H1 (cell line): ENCODE measurements around the gene HPS6.

Experiments
- ATF2 ChIP-seq: IDR thresholded peaks from 2 replicates; pipeline ENCODE4 v1.6.1; 2012; ENCODE audit warnings: low read length, inconsistent platforms
- BACH1 ChIP-seq: IDR thresholded peaks from 2 replicates; pipeline ENCODE4 v1.6.1; 2012; ENCODE audit warnings: low read length, improper control_type of control experiment
- CTCF ChIP-seq, 3 experiments: IDR thresholded peaks; 1 replicate in 2 of 3; 2 replicates in 1 of 3; pipeline versions ENCODE4 v1.5.1 to v1.6.1; 2011; ENCODE audit warnings: low read length in 3 of 3, mild to moderate bottlenecking in 3 of 3, inconsistent platforms in 2 of 3, low read depth in 1 of 3, moderate library complexity in 1 of 3; ENCODE audit not compliant: insufficient read depth in 1 of 3; ENCODE audit errors: control extremely low read depth in 1 of 3
- EP300 ChIP-seq, 2 experiments: IDR thresholded peaks; 1 replicate in 1 of 2; 2 replicates in 1 of 2; pipeline ENCODE4 v1.6.1; 2011 to 2012; ENCODE audit warnings: low read depth in 2 of 2, low read length in 2 of 2, mild to moderate bottlenecking in 2 of 2, borderline replicate concordance in 1 of 2, inconsistent platforms in 1 of 2, moderate library complexity in 1 of 2
- EZH2 ChIP-seq: fragments of 200-600 bp; sonication (generic); IDR thresholded peaks from 2 replicates; pipeline ENCODE4 v1.7.1; 2012; ENCODE audit warnings: low read depth, mild to moderate bottlenecking, moderate library complexity, low read length, inconsistent platforms; ENCODE audit not compliant: severe bottlenecking
- GABPA ChIP-seq: IDR thresholded peaks from 2 replicates; pipeline ENCODE4 v1.6.1; 2011; ENCODE audit warnings: mild to moderate bottlenecking, low read length, moderate library complexity, borderline replicate concordance; ENCODE audit not compliant: insufficient read depth
- HDAC2 ChIP-seq, 2 experiments: fragments of 300-600 bp in 1 of 2; sonication (generic) in 1 of 2; IDR thresholded peaks; 2 replicates each; pipeline ENCODE4 v1.6.1; 2011 to 2012; ENCODE audit warnings: low read depth in 2 of 2, low read length in 2 of 2, mild to moderate bottlenecking in 2 of 2, moderate library complexity in 2 of 2, borderline replicate concordance in 1 of 2, inconsistent platforms in 1 of 2
- NRF1 ChIP-seq: IDR thresholded peaks from 2 replicates; pipeline ENCODE4 v1.6.1; 2011; ENCODE audit warnings: mild to moderate bottlenecking, low read depth, low read length, improper control_type of control experiment
- POLR2A ChIP-seq, 2 experiments: IDR thresholded peaks; 1 replicate in 1 of 2; 2 replicates in 1 of 2; pipeline ENCODE4 v1.6.1; 2011; ENCODE audit warnings: low read depth in 2 of 2, low read length in 2 of 2, mild to moderate bottlenecking in 2 of 2; ENCODE audit errors: control extremely low read depth in 1 of 2
- RAD21 ChIP-seq, 2 experiments: IDR thresholded peaks in 1 of 2; conservative IDR thresholded peaks in 1 of 2; 2 replicates each; pipeline ENCODE4 v1.6.1; 2011; ENCODE audit warnings: low read depth in 2 of 2, low read length in 2 of 2, improper control_type of control experiment in 1 of 2, inconsistent platforms in 1 of 2, mild to moderate bottlenecking in 1 of 2, moderate library complexity in 1 of 2
- SP1 ChIP-seq: IDR thresholded peaks from 2 replicates; pipeline ENCODE4 v1.6.1; 2011; ENCODE audit warnings: low read depth, low read length
- TAF1 ChIP-seq: IDR thresholded peaks from 2 replicates; pipeline ENCODE4 v1.6.1; 2011; ENCODE audit warnings: mild to moderate bottlenecking, low read depth, low read length
- TBP ChIP-seq: IDR thresholded peaks from 2 replicates; pipeline ENCODE4 v1.6.1; 2011; ENCODE audit warnings: low read depth, low read length, improper control_type of control experiment
- YY1 ChIP-seq: IDR thresholded peaks from 2 replicates; pipeline ENCODE4 v1.6.1; 2011; ENCODE audit warnings: low read depth, mild to moderate bottlenecking, low read length

DNA sequence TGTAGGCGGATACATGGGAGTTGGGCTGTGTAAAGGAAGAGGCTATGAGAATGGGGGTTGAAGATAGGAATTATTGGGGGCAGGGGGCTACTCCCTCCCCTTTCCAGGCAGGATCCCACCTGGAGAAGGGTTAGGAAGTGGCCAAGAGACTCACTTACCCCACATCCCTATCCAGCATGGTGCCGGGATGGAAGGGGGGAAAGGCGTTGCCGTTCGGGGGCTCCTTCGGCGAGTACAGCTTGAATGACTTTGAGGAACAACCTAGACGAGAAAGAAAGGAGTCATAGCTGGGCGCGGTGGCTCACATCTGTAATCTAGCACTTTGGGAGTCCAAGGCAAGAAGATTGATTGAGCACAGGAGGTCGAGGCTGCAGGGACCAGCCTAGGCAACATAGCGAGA is 46.1 kb downstream of the HPS6 start:
- TF ChIP-seq HDAC2 (IDR thresholded peaks at IDR 0.05; ENCODE audit: borderline replicate concordance in 1 of 2, low read depth in 2 of 2, low read length in 2 of 2) (no peak), CTCF (IDR thresholded peaks at IDR 0.05; ENCODE audit: control extremely low read depth in 1 of 3, insufficient read depth in 1 of 3, low read depth in 1 of 3, low read length in 3 of 3) (no peak), EZH2 (no peak), BACH1 (no peak), TAF1 (no peak), POLR2A (IDR thresholded peaks at IDR 0.05; ENCODE audit: control extremely low read depth in 1 of 2, low read depth in 2 of 2, low read length in 2 of 2) (no peak), NRF1 (no peak), RAD21 (IDR thresholded peaks at IDR 0.05 in 1 of 2, conservative IDR thresholded peaks at IDR 0.05 in 1 of 2; ENCODE audit: low read depth in 2 of 2, low read length in 2 of 2) (no peak), YY1 (no peak), EP300 (IDR thresholded peaks at IDR 0.05; ENCODE audit: borderline replicate concordance in 1 of 2, low read depth in 2 of 2, low read length in 2 of 2) (no peak), GABPA (no peak), SP1 (no peak), ATF2 (no peak), TBP (no peak)
